ENCODE results near the gene MYCN. TPM values are rescaled to one million over a fixed set of nuclear protein-coding genes. Genes with fewer than 3 reads are reported as not detected.

MYCN gene
- total RNA-seq, 1 experiment from 2014 or later = 8.7 TPM

DNA sequence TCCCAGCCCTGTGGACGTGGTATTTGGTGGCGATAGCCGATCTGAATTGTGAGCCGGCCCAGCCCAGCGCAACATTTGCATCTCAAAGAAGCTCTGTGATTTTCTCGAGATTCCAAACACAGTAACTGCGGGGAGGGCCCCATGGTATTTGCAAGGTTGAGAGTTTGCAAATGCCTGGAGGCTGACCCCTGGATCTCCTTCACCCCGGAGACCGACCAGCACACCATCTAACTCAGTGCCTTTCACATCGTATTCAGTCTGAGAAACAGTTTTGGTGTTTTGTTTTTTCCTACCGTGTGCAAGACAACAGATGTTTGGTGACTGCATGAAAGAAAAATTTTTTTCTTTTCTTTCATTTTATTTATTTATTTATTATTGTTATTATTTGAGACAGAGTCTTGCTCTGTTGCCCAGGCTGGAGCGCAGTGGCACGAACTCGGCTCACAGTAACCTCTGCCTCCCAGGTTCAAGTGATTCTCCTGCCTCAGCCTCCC, 40.3 kb downstream of the MYCN start:
- TF ChIP-seq, protein P1, sequence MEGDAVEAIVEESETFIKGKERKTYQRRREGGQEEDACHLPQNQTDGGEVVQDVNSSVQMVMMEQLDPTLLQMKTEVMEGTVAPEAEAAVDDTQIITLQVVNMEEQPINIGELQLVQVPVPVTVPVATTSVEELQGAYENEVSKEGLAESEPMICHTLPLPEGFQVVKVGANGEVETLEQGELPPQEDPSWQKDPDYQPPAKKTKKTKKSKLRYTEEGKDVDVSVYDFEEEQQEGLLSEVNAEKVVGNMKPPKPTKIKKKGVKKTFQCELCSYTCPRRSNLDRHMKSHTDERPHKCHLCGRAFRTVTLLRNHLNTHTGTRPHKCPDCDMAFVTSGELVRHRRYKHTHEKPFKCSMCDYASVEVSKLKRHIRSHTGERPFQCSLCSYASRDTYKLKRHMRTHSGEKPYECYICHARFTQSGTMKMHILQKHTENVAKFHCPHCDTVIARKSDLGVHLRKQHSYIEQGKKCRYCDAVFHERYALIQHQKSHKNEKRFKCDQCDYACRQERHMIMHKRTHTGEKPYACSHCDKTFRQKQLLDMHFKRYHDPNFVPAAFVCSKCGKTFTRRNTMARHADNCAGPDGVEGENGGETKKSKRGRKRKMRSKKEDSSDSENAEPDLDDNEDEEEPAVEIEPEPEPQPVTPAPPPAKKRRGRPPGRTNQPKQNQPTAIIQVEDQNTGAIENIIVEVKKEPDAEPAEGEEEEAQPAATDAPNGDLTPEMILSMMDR (IDR thresholded peaks at IDR 0.05; ENCODE audit: unreplicated experiment) = no peak
- no peak for DNase-seq
- Mint-ChIP-seq H3K4me1 (ENCODE audit: low read depth, unreplicated experiment) (peaks cover 21% of the 10 kb centered on the region), H3K9me3 (ENCODE audit: low read depth, unreplicated experiment) (no peaks in the 10 kb centered on the region), H3K27ac (ENCODE audit: unreplicated experiment) (no peak overlapping the region), H3K4me3 (ENCODE audit: low read depth, unreplicated experiment) (no peak overlapping the region), H3K36me3 (ENCODE audit: insufficient read depth, unreplicated experiment) (no peaks in the 10 kb centered on the region), H3K27me3 (ENCODE audit: unreplicated experiment) (no peaks in the 10 kb centered on the region)
- no TSS peak for BruUV-seq (replicated peaks)
- intact Hi-C loops (cut with micrococcal nuclease; ENCODE audit: unreplicated experiment) = no loop called here
- CTCF ChIA-PET = no interaction called here

DNA sequence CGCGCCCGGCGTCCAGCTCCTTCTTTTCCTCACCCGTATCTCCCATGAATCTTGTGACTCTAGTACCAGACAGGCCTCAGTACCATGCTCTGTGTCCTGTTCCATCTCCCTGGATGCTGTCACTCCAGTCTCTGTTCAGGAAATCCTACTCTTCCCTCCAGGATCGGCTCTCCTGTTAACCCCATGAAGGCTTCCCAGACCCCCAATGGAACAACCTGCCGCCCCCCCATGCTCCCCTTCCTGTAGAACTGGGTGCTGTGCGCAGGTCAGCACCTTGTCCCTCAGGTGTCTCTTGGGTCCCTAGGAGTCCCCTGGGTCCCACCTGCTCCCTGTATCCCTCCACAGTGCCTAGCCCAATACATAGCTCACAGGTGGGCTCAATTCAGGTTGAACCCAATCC, 41.3 kb downstream of the MYCN start:
- TF ChIP-seq, protein P1 (IDR thresholded peaks at IDR 0.05; ENCODE audit: unreplicated experiment) = no peak
- DNase-seq = no peak
- peaks cover 12% of the 10 kb centered on the region for H3K4me1 Mint-ChIP-seq (ENCODE audit: low read depth, unreplicated experiment)
- intact Hi-C loops (cut with micrococcal nuclease; ENCODE audit: unreplicated experiment) = no loop called here
- no TSS peak for BruUV-seq (replicated peaks)
- H3K36me3 Mint-ChIP-seq (ENCODE audit: insufficient read depth, unreplicated experiment) = no peaks in the 10 kb centered on the region
- CTCF ChIA-PET = no interaction called here
- no peaks in the 10 kb centered on the region for H3K9me3 Mint-ChIP-seq (ENCODE audit: low read depth, unreplicated experiment)
- H3K27ac Mint-ChIP-seq (ENCODE audit: unreplicated experiment) = no peak overlapping the region
- H3K27me3 Mint-ChIP-seq (ENCODE audit: unreplicated experiment) = no peaks in the 10 kb centered on the region
- no peak overlapping the region for H3K4me3 Mint-ChIP-seq (ENCODE audit: low read depth, unreplicated experiment)

DNA sequence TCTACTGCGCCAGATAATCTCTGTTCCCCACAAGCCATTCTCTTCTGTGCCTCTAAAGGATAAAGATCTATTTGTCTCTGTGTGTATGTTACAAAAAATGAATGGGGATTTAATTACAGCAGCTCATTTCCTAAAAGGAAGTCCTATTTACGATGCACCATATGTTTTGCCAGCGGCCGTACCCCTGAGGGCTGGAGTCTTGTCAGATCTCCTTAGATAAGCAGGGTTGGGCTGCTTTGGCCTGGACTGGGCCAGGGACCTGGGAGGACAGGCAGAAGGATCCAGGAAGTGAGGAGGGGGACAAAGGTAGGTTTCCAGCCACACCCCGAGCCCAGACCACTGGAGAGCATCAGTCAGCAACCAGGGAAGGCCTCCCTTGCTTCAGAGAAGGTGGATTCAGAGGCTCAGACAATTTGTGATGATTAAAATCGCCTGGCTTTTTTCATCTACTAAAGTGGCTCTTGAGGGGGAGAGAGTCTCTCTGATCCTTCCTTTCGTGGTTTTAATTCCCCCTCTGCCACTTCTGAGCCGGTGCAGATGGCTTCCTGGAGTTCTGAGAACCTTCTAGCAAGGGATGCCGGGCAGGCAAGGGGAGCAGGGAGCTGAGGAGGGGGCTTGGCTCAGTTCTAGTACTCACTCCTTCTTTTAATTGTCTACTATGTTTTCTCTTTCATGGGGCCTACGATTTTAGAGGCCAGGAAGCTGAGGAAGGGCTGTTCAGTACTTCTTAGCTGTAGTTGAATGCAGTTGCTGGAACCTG, 42.1 kb downstream of the MYCN start:
- no peak overlapping the region for H3K4me3 Mint-ChIP-seq (ENCODE audit: low read depth, unreplicated experiment)
- no TSS peak for BruUV-seq (replicated peaks)
- H3K27me3 Mint-ChIP-seq (ENCODE audit: unreplicated experiment) = no peaks in the 10 kb centered on the region
- no peak overlapping the region for H3K27ac Mint-ChIP-seq (ENCODE audit: unreplicated experiment)
- H3K4me1 Mint-ChIP-seq (ENCODE audit: low read depth, unreplicated experiment) = peaks cover 7% of the 10 kb centered on the region
- DNase-seq = no peak
- TF ChIP-seq, protein P1 (IDR thresholded peaks at IDR 0.05; ENCODE audit: unreplicated experiment) = no peak
- no peaks in the 10 kb centered on the region for H3K9me3 Mint-ChIP-seq (ENCODE audit: low read depth, unreplicated experiment)
- intact Hi-C loops (cut with micrococcal nuclease; ENCODE audit: unreplicated experiment) = no loop called here
- CTCF ChIA-PET = no interaction called here
- H3K36me3 Mint-ChIP-seq (ENCODE audit: insufficient read depth, unreplicated experiment) = no peaks in the 10 kb centered on the region

DNA sequence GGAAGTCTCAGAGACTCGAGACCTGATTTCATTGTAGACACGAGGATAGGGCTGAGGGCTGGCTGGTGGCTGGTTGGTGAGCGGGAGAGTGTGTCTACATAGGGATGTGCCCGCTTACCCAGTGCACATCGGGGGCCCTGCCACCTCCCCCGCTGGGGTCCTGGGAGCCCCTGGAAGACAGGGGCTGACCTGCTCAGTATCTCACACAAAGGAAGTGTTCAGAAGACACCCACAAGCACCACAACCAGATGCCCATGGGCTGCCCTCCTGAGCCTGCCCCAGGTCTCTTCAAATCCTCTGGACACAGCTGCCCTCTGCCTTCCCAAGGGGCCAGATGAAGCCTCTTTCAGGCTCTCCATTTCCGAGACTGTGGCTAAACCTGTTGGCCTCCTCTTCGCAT, 43.1 kb downstream of the MYCN start:
- Mint-ChIP-seq H3K27ac (ENCODE audit: unreplicated experiment) (no peak overlapping the region), H3K36me3 (ENCODE audit: insufficient read depth, unreplicated experiment) (no peaks in the 10 kb centered on the region), H3K27me3 (ENCODE audit: unreplicated experiment) (no peaks in the 10 kb centered on the region), H3K4me1 (ENCODE audit: low read depth, unreplicated experiment) (no peaks in the 10 kb centered on the region), H3K9me3 (ENCODE audit: low read depth, unreplicated experiment) (no peaks in the 10 kb centered on the region), H3K4me3 (ENCODE audit: low read depth, unreplicated experiment) (no peak overlapping the region)
- CTCF ChIA-PET = no interaction called here
- DNase-seq = no peak
- BruUV-seq (replicated peaks) = no TSS peak
- TF ChIP-seq, protein P1 (IDR thresholded peaks at IDR 0.05; ENCODE audit: unreplicated experiment) = no peak
- intact Hi-C loops (cut with micrococcal nuclease; ENCODE audit: unreplicated experiment) = no loop called here
